Activated T-cell treated with anti-CD3 and anti-CD28 coated beads for 24 hours (primary cell): ENCODE measurements around the gene HDAC4.
"Not testable (repeated sequence)": the region's sequence is repeated elsewhere in the genome, so short reads cannot be mapped to it uniquely, and the experiment has no call there.

Source experiments
- DNase-seq: peaks from one replicate; pipeline ENCODE4 v3.0.0-alpha.2; 2020; ENCODE audit warnings: low read depth

Gene HDAC4

DNA sequence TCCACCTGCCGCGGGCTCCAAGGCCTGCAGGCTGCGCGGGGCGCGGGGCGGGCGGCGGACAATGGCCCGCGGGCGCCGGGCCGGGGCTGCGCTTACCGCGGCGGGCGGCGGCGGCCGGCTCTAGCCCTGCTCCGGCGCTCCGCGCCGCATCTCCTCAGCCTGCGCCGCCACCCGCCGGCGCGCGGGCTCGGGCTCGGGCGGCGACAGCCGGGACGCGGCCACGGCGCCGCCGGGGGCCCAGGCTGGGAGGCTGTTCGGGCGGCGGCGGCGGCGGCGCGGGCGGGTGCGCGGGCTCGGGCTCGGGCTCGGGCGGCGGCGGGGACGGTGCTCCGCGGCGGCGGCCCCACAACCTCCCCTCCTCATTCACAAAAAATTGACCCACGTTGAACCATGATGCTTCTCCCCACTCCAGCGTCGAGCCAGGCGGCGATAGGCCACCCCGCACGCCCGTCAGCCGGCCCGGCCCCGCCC lies at the start of gene HDAC4:
HDAC4 (minus strand) TSS at position 425 of the 471 bp plus-strand sequence. CDS start 48,321 bp downstream, outside the sequence.
- no peak for DNase-seq

DNA sequence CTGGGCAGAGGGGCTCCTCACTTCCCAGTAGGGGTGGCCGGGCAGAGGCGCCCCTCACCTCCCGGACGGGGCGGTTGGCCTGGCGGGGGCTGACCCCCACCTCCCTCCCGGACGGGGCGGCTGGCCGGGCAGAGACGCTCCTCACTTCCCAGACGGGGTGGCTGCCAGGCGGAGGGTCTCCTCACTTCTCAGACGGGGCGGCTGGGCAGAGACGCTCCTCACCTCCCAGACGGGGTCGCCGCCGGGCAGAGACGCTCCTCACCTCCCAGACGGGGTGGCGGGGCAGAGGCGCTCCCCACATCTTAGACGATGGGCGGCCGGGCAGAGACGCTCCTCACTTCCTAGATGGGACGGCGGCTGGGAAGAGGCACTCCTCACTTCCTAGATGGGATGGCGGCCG lies 48.6 kb upstream of the HDAC4 start:
- DNase-seq = not testable (repeated sequence)

DNA sequence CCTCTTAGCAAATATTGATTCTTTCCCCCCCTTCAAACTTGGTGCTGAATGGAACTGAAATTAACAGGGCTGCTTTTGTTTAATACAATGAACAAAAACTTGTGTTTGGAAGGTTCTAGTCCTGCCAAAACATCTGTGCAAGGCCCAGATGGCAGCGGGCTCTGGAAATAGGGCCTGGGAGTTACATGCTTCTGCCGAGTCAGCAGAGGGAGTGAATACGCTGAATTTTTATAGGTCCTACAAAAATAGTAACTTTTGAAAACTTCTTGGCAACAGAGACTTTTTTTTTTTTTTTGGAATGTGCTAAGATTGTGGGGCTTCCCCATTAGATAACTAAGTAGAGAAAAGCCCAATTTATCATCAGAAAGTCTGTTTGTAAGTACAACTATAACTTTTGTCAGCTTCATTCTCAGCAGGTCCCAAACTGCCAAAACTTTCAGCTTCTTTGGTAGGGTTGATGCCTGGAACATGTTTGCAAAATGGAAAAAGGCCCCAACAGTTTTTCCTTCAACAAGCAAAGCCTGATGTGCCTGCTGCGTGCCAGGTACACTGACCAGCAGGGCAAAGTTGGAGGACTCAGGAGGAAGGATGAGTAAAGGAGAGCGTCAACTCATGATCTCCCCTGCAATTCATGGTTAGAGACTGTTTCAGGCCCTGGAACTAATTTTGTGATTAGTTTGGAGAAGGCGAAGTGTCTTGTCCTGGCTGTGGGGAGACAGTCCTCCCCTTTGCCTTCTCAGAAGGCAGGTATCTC lies 45.1 kb upstream of the HDAC4 start:
- DNase-seq = no peak

DNA sequence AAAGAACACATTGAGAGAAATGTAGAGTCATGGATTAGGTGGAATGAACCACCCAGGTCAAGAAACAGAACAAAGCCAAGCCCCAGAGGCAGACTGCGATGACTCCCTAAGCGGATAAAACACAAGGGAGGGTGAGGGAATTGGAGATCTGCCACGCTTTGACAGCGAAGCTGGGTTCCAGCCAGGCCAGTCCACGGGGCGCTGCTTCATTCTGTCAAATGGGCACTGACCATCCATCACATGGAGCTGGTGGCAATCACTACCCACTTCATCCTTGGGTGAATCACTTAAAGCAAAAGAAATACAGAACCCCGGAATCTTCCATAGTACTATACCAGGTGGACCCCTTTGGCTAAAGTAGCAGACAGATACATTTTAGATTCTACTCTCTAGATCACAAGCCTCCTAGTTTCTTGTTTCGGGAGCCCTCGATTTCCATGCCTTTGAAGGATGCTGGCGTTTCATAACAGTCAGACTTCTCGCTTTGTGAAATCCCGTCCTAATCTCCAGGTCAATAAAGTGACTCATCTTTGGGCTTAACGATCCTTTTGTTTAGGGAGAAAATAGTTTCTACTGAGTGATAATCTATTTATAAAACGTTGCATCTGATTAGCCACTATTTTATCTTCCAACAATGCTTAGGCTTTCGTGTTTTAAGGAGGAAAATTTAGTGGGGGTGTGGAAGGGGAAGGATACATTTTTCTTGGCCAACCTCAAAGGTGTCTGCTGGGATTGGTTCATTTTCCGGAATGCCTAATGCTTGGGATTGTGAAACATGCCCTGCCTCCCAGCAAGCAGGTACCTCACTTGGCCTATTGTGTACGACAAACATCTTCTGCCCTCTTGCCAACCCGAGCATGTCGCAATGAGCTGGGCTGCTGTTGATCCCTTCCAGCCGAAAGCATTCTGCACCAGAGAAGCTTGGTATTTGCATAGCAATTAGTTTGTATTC lies 44.1 kb upstream of the HDAC4 start:
- DNase-seq = no peak

DNA sequence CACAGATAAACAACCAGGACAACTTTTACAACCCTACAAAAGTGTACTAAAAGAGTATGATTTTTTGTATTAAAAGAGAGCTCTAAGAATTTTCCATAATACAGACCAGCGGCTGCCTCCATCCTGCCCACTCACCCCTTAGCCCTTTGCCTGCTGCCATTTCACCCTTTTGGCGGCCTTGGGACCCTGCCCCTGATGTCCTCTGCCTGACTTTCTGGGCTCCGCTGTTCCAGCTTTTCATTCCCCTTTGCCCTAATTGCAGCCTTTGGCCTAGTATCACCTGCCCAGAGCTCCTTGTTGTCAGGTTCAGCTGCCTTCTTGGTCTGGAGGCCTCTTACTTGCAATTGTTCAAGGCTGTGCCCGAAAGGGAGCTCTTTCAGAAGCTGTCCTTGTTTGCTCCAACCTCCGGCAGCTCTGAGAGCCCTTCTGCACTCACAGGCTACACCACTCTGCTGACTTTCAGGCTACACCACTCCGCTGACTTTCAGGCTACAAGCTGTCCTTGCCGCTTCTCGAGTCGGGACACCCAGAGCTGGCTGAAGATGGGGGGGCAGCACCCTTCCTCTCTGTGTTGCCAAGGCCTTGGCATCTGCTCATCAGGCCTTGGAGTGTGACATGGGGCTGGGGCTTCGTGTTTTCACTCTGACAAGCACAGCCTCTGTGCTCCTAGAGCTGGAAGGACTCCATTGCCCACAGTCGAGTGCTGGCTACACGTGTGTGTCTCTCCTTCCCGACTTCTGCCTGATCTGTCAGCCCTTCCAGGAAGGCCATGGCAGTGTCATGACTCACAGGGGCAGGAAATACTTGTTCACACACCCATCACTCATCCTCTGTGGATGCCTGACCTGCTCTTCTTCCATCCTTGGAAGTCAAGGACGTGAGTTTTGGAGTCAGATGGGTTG lies 43.1 kb upstream of the HDAC4 start:
- DNase-seq = no peak

DNA sequence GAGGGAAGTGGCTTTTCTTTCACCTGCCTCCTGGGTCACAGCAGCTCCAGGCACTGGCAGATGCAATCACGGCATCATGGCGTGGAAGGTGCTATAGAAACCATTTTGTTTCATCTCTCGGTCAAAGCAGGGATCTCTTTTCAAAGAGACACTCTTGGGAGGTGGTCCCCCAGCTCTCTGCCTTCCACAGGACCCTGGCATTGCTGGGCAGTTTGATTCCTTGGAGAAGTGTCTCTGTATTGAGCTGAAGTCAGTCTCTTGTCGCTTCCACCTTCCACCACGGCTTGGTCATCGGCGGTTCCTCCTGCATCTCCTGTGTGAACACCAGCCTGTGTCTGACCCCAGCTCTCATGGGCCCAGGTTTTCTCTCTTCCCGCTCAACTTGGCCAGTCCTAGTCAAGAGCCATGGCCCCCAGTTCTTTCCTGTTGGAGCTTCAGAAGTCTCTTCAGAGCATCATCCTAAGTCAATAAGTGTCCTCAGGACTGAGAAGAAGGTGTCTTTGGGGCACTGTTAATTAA lies 42.3 kb upstream of the HDAC4 start:
- DNase-seq = no peak

DNA sequence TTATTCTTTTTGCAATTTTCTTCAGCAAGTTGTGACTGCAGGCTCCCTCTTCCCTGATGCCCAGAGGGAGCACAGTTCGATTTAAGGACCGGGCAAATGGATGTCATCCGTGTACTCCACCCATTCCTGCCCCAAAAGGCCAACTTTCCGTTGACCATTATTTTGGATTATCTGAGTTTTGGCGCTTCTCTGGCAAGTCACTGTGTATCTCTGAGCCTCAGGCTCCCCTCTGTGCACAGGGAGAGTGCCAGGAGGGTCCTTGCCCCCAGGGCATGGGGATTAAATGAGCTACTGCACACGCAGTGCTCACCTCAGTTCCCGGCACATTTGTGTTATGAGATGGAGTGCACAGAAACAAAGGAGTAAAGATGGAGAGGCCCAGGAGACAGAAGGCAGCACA lies 41.4 kb upstream of the HDAC4 start:
- no peak for DNase-seq

DNA sequence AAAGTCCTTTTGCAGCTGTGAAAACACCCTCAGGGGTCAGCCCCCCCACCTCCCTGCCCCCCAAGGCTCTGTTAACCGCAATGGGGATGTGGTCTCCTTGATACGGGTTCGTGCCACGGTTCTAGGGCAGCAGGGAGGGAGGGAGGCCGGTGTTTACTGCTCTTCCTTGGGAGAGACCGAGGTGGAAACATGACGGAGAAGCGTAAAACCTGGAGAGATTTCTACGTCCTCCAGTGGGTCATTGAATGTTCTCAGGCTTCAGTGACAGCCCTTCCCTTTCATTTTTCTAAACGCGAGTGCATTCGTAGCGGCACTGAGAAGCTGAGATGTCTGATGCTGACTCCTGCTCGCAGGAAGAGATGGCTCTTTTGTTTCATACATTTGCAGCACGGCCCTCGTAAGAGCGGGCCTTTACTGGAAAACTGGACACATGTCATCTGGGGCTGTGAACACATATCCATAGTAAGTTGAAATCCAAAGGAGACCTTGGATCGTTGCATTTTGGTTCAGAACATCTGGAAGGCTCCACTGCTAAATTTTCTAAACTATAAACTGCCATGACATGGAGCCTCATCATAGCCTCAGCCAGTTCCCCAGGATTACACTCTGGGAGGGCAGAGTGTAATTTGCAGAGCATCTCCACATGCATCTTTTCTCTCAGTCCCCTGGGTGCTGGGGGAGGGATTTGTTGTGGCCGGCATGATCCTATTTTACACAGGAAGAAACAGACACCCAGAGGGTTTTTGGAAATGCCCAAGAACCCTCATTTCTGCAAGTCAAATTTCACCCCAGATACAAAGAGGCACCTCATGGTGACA lies 40.6 kb upstream of the HDAC4 start:
- no peak for DNase-seq

DNA sequence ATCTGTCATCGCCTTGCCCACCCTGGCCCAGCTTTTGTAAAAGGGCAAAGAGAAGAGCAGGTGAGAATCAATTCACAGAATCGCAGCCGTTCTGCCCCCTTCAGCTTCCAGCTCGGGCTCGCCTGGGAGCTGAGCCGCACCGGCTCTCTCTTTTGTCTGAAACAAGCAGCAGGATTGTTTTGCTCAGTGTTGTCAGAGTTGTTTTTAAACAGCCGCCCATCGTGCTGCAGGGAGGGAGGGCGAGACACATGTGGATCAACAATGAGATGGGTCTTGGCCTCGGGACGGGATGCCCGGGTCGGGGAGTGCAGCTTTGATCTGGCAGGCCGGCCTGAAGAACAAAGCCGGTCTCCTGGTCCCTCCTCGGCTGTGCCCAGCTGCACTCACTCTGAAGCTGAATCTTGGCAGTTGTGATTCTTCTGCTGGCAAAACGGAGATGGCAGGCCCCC lies 39.7 kb upstream of the HDAC4 start:
- DNase-seq = no peak

DNA sequence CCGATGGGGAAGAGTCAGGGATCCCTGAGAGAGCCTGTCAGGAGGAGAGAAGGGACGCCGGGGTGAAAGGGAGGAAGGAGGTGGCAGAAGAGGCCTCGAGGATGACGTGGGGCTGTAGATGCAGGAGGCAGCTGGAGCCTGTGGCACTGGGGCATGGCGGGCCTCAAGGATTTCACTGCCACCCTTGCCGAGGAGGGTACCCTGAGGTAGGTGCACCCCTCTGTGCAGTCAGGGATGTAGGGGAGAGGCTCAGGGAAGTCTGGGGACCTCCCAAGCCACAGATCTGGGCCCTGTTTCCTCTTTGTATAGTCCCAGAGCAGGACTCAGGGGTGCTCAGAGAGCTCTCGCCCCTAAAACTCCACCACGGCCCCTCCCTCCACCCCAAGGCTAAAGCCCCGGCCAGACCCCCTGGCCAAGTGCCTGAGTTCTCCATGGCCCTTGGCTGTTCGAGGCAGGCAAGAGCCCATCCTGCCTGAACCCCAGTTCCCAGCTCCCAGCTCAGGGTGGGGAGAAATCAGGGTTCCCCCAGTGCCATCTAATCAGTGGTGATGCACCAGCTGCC lies 39.0 kb upstream of the HDAC4 start:
- no peak for DNase-seq

DNA sequence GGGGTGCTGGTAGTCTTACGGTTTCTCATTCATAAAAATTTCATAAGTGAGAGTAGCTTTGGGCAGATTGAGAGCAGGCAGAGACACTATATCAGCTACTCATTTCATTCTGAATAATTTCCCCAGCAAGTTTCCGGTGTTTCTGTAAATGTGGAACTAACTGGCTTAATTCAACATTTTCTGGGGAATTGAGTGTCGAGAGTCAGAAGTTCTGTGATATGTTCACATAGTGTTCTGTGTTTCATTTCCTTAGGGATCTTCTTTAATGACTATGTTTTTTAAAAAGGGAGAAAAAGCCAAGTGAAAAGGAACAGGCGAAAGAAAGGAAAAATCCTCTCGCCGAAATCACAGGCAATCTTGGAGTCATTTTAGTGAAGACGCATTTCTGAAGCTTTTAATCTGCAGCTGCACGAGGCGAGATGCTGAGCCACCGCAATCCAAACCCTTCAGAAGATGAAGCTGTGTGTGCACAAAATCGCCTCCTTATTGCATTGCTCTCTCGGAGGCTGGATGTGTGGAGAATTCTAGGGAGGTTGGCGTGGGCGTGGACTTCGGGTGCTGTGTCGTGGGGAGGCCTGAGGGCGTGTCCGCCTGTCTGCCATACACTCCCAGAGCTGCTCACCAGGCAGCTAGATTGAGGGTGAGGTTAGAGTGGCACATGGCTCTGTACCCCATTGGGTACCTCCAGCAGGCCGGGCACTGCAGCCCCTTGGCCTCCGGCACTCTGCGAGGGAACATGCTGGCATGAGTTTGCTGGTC lies 38.4 kb upstream of the HDAC4 start:
- DNase-seq = no peak

DNA sequence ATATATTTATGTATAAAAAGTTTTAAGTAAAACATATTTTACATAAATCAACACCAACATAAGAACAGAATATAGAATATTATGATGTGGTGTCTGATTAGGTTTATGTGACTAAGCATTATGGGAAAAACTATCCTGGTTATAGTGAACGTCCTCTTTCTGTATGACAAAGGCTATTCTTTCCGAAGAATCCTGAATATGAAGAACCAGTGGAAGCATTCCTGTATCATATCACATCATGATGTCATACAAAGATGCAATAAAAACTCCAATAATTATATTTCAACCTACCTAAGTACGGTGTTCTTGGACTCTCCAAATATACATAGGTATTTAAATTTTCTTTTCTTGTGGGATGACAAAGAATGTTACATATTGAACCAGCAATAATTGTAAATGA lies 37.5 kb upstream of the HDAC4 start:
- DNase-seq = no peak

DNA sequence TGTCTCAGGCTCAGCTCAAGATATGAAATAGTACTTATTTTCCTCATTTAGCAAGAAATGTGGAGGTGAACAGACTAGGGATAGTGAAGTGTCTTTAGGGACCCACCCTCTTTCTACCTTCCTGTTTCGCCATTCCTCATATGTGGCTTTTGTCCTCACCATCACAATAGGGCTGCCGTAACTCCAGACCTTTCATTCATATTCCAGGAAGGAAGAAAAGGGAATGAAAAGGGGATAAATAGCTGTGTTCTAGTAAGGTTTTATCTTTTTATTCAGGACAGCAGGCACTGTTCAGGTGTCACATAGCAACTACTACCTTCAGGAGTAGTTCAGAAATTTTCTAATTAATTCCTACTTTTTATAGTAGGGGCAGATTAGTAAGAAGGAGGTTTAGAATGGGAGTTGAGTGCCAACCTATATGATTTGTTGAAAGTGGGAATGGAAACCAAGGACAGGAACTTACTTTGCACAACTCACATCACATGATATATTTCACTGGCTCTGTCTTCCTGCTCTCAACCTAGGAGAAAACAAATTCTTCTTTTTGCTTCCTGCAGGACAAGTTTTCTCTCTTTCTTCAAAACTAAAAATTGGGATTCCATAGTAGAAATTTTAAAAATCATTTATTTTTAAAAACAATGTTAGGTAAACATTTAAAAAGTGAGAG lies 36.0 kb upstream of the HDAC4 start:
- no peak for DNase-seq

DNA sequence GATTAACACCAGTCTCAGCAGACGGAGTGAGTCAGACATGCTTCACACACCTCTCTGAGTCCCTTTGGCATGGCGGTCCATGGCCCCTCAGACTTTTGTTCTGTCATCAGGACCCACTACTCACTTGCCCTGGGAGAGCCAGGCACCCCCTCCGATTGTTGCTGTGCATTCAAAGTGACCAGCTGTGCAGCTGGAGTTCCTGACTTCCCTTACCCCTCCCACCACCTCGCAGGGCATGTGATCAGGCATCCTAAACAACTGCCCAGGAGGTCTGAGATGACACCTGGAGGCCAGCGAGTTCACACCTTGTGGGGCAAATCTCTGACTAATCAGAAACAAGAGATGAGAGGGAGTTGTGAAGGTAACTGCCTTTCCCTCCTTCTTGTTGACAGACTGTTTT lies 35.3 kb upstream of the HDAC4 start:
- DNase-seq = no peak

DNA sequence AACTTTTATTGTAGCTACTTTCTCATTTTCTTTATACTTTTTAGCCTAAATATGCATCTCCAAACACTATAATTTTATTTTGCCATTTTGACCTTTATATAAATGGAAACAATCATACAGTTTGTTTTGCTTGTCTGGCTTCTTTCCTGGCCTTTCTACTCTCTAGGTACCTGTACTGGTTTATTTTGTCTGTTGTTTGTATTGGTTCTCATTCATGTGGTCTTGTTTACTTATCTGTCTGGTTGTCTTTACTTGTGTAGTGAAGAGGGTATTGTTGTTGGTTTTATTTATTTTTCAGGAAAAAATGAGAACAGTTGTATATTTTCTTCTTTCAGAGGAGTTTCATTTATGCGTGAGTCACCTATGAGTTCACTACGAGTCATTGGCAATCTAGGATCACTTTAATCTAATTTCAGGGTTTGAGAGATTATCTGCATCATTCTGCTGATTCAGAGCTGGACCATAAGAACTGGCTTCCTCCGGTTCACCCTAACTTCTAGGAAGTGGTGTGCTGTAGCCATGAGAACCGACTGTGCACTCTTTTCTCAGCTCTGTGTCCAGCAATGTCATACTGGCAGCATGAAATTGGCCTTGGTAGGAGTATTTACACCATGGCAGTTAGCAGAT lies 33.1 kb upstream of the HDAC4 start:
- DNase-seq = no peak

DNA sequence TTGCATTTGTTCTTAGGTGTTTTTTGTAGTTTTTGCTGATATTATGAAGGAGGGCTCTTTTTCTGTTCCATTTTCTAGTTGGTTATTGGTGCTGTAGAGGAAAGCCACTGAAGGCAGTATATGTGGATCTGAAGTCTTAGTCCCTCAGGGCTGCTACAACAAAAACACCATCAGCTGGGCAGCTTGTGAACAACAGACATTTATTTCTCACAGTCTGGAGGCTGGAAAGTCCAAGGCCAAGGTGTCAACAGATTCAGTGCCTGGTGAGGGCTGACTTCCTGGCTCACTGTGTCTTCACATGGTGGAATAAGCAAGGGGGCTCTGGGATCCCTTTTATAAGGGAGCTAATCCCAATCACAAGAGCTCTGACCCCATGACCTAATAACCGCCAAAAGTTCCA lies 31.4 kb upstream of the HDAC4 start:
- DNase-seq = no peak

DNA sequence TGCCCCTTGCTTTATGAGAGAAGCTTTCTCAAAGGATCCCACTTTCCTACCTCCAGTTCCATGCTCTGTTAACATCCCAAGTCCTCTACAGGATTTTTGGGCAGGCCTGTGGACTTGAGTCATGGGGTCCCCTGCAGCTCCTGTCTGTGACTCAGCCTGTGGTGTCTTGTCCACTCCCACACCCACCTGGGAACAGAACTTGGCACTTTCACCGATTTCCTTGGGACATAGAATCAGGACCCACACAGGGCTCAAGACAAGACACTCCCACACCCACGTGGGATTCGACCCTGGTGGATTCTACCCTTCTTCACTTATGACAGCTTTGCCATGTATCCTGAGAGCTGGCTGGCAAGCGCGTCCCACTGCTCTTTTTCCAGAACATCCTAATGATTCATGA lies 30.7 kb upstream of the HDAC4 start:
- DNase-seq = no peak

DNA sequence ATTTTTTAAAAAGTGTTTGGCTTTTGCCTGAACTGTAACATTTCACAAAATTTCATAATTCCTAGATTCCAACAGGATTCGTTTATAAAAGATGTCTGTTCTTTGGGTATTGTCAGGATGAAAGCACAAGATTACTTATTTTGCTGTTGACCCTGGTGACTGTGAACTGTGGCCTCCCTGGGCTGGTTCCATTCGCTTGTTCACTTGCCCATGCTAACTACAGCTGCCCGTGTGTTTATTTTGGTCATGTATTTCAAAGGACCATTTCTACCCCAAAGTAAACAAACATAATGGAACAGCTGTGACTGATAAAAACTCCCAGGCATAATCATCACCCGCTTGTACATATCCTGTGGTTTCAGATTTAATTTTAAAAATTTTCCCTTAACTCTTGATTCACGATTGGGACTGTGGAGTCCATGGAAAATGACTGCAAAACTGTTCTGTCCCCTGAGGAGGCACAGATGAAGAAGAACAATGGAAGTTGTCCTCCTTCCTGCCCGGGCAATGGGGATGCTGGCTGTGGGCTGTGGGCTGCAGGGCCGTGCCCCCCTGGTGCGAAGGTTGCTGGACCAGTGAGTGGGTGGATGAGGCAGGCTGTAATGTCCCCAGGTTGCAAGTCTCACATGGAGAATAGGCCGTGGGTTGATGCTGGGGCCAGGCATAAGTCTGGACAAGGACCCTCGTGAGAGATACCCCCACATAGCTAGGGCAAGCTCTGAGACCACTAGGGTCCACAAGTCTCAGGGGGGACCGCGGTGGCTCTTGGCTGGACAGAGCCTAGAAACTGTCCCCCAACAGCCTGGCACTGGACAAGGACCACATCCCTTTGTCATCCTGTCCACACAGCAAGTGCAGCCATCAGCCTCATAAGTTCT lies 28.9 kb upstream of the HDAC4 start:
- no peak for DNase-seq
